Brain microvascular endothelial cell (primary cell): ENCODE results near the gene EEFSEC.

Experiments used
- DNase-seq: peaks from one replicate; pipeline ENCODE4 v3.0.0-alpha.2; 2020
- H3K27ac ChIP-seq: fragments of 250-450 bp; sonication (Bioruptor Pico); 2 replicates; pipeline ENCODE4 v1.5.1; 2020; ENCODE audit warnings: mild to moderate bottlenecking, moderate library complexity
- H3K27me3 ChIP-seq: fragments of 250-450 bp; sonication (Bioruptor Pico); replicated peaks from 2 replicates; pipeline ENCODE4 v1.5.1; 2020; ENCODE audit warnings: mild to moderate bottlenecking
- H3K36me3 ChIP-seq: fragments of 250-450 bp; sonication (Bioruptor Pico); replicated peaks from 2 replicates; pipeline ENCODE4 v1.5.1; 2020; ENCODE audit warnings: mild to moderate bottlenecking
- H3K4me3 ChIP-seq: 2 replicates; pipeline ENCODE4 v1.5.1; 2011; ENCODE audit warnings: low read depth, mild to moderate bottlenecking, control low read depth, low read length, moderate library complexity
- in situ Hi-C: cut with HindIII; loops from 2 replicates; pipeline ENCODE4 v1.10.0; 2017; ENCODE audit warnings: low sequenced_read_pairs, low pct_ligation_motif_present
- TF ChIP-seq, protein P1 (sequence below): IDR thresholded peaks from 2 replicates; pipeline ENCODE4 v1.5.1; 2011; ENCODE audit warnings: low read depth, mild to moderate bottlenecking, moderate library complexity, low read length, control low read depth, inconsistent platforms; ENCODE audit errors: missing control alignments

The EEFSEC gene

GRCh38 chr3:128270559-128271492 is 117.5 kb downstream of the EEFSEC start:
- Histone ChIP-seq H3K4me3 (no peak overlapping the region), H3K27me3 (no peaks in the 10 kb centered on the region), H3K36me3 (no peaks in the 10 kb centered on the region), H3K27ac (no peak overlapping the region)
- TF ChIP-seq, protein P1, sequence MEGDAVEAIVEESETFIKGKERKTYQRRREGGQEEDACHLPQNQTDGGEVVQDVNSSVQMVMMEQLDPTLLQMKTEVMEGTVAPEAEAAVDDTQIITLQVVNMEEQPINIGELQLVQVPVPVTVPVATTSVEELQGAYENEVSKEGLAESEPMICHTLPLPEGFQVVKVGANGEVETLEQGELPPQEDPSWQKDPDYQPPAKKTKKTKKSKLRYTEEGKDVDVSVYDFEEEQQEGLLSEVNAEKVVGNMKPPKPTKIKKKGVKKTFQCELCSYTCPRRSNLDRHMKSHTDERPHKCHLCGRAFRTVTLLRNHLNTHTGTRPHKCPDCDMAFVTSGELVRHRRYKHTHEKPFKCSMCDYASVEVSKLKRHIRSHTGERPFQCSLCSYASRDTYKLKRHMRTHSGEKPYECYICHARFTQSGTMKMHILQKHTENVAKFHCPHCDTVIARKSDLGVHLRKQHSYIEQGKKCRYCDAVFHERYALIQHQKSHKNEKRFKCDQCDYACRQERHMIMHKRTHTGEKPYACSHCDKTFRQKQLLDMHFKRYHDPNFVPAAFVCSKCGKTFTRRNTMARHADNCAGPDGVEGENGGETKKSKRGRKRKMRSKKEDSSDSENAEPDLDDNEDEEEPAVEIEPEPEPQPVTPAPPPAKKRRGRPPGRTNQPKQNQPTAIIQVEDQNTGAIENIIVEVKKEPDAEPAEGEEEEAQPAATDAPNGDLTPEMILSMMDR = no peak
- in situ Hi-C loops = no loop called here
- DNase-seq = no peak

DNA sequence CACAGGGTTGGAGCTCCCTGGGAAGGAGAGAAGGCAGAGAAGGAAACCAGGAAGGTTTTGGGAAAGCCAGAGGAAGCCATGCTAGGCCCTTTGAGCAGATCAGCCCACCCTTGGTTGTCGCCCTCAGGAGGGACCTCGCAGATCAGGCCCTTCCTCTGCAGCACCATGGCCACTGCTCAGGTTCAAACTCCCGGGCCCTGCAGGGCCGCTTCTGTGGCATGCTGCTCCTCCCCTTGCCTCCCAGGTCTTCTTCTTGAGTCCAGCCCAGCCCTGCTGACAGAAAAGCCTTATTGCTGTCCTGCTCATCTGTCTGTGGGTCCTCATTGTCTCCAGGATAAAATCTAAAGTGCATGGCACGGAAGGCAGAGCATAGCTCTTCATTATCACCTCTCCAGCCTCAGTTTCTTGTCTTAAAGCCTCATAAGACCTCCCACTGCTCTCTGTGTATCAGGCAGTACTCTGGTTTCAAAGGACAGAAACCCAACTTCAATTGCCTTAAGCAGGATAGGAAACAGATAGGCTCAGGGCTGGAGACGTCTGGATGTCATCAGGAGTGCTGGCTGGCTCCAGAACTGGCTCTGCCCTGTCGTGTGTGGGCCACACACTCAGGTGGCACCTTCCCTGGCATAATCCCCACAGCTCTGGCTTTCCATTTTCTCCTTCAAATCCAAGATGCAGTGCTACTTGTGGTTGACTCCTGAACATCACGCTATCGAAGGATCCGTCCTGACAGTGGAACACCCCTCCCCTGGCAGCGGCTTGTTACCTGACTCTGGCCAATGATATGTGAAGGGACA is 118.5 kb downstream of the EEFSEC start:
- DNase-seq = no peak
- no peak overlapping the region for H3K4me3 ChIP-seq
- in situ Hi-C loops = no loop called here
- H3K27me3 ChIP-seq = no peaks in the 10 kb centered on the region
- H3K27ac ChIP-seq = no peak overlapping the region
- TF ChIP-seq, protein P1 = no peak
- no peaks in the 10 kb centered on the region for H3K36me3 ChIP-seq

DNA sequence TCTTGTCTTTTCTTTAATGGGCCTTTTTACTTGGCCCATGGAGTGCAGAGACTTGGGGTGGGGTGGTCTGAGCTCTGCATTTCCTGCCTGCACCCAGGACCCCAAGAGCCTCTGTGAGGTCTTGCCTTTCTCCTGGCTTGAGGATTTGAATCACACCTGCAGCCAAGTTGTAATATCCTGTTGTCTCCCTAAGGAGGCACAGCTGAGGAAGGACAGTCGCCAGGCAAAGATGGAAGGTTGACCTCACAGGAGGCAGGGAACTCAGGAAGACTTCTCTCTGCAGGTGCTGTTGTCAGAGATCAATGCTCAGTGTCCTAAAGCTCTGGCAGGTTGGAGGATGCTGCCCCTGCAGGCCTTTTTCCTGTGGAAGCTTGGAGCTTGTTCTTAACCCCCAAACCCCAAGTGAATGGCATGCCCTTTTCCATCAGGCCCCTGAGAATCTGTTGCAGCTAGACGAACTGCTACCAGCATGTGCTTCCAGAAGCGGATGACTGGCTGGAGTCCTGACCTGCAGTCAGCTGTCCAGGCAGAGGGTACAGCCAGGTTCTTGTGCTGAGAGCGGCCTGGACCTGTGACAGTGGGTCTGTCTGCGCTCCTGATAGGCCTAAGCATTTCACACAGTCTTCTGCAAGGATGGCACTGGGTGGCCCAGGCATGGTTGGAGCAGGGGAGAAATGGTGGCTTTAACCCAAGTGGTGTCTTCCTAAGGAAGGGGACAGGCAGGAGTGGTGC is 120.0 kb downstream of the EEFSEC start:
- TF ChIP-seq, protein P1 = no peak
- Histone ChIP-seq H3K36me3 (no peaks in the 10 kb centered on the region), H3K27ac (no peak overlapping the region), H3K4me3 (no peak overlapping the region), H3K27me3 (no peaks in the 10 kb centered on the region)
- DNase-seq = no peak
- in situ Hi-C loops = no loop called here

GRCh38 chr3:128273841-128274573 is 120.7 kb downstream of the EEFSEC start:
- Histone ChIP-seq H3K36me3 (no peaks in the 10 kb centered on the region), H3K4me3 (no peak overlapping the region), H3K27ac (no peak overlapping the region), H3K27me3 (no peaks in the 10 kb centered on the region)
- DNase-seq = no peak
- in situ Hi-C loops = no loop called here
- TF ChIP-seq, protein P1 = no peak

- in situ Hi-C loops = no loop called here
- H3K27me3 ChIP-seq = no peaks in the 10 kb centered on the region
- DNase-seq = peak; percentile 88
- TF ChIP-seq, protein P1 = peak; percentile 49
- no peaks in the 10 kb centered on the region for H3K36me3 ChIP-seq
- no peak overlapping the region for H3K4me3 ChIP-seq
- no peak overlapping the region for H3K27ac ChIP-seq
Observed at GRCh38 chr3:128274837-128275236, 121.6 kb downstream of the EEFSEC start.
